Caco-2 (cell line): ENCODE data around the gene ARHGEF40. TPM values are rescaled to one million over a fixed set of nuclear protein-coding genes. Genes with fewer than 3 reads are reported as not detected.

Source experiments
- BruUV-seq: library from RNA; stranded (reverse); fragments of 400-500 nt; replicated peaks from 2 replicates; lab custom pipeline; 2021; lab: Mats Ljungman, UMichigan
- CTCF ChIA-PET: fragments of 300-600 bp; sonication (Branson Sonifier 250); formaldehyde crosslinking; loops from one replicate; lab custom pipeline; 2022; ENCODE audit warnings: antibody characterized with exemption; lab: Charles Lee
- POLR2A ChIA-PET: fragments of 300-600 bp; sonication (Branson Sonifier 250); formaldehyde crosslinking; loops from one replicate; lab custom pipeline; 2022; ENCODE audit warnings: antibody characterized with exemption; lab: Charles Lee
- DNase-seq, 2 experiments: peaks; one replicate each; pipeline versions ENCODE4 v3.0.0 to v3.0.0-alpha.2; 2020 to 2022
- H3K27me3 ChIP-seq: replicated peaks from 2 replicates; pipeline ENCODE4 v1.6.0; 2011; ENCODE audit warnings: low read length; ENCODE audit not compliant: control insufficient read depth, insufficient read depth
- H3K36me3 ChIP-seq: 2 replicates; pipeline ENCODE4 v1.5.1; 2011; ENCODE audit warnings: low read length; ENCODE audit not compliant: control insufficient read depth, insufficient read depth
- H3K4me1 ChIP-seq: fragments of 250-450 bp; sonication (Bioruptor Pico); 2 replicates; pipeline ENCODE4 v1.5.1; 2020; ENCODE audit warnings: mild to moderate bottlenecking
- H3K4me3 ChIP-seq: 2 replicates; pipeline ENCODE4 v1.5.1; 2011; ENCODE audit warnings: low read depth, mild to moderate bottlenecking, control low read depth, low read length
- H3K9me3 ChIP-seq: fragments of 250-450 bp; sonication (Bioruptor Pico); 2 replicates; pipeline ENCODE4 v1.5.1; 2020; ENCODE audit warnings: mild to moderate bottlenecking, moderate library complexity
- H3K27ac Mint-ChIP-seq: one replicate; pipeline ENCODE4 v1.8.0; 2022; ENCODE audit warnings: mixed read lengths; ENCODE audit not compliant: unreplicated experiment
- H3K27me3 Mint-ChIP-seq: one replicate; pipeline ENCODE4 v1.8.0; 2022; ENCODE audit warnings: mixed read lengths; ENCODE audit not compliant: insufficient read depth, unreplicated experiment
- H3K36me3 Mint-ChIP-seq: one replicate; pipeline ENCODE4 v1.8.0; 2022; ENCODE audit warnings: mild to moderate bottlenecking, mixed read lengths; ENCODE audit not compliant: insufficient read depth, unreplicated experiment
- H3K4me1 Mint-ChIP-seq: one replicate; pipeline ENCODE4 v1.8.0; 2022; ENCODE audit warnings: low read depth, mixed read lengths; ENCODE audit not compliant: unreplicated experiment
- H3K4me3 Mint-ChIP-seq: one replicate; pipeline ENCODE4 v1.8.0; 2022; ENCODE audit warnings: mild to moderate bottlenecking, moderate library complexity, mixed read lengths; ENCODE audit not compliant: unreplicated experiment
- H3K9me3 Mint-ChIP-seq: one replicate; pipeline ENCODE4 v1.8.0; 2022; ENCODE audit warnings: mixed read lengths; ENCODE audit not compliant: unreplicated experiment
- intact Hi-C: fragments of 100-400 bp; cut with micrococcal nuclease; formaldehyde crosslinking; loops from one replicate; pipeline ENCODE4 v1.10.0; 2022; ENCODE audit not compliant: unreplicated experiment
- total RNA-seq: library from RNA; stranded (reverse); gene quantifications from 2 replicates; pipeline ENCODE4 v1.2.3, GENCODE V29; 2022
- TF ChIP-seq, protein P1 (sequence below), 2 experiments: fragments of 200-600 bp in 1 of 2; IDR thresholded peaks; 1 replicate in 1 of 2; 2 replicates in 1 of 2; pipeline versions ENCODE4 v1.5.1 to v1.8.0; 2011 to 2022; ENCODE audit warnings: antibody characterized with exemption in 1 of 2, control low read depth in 1 of 2, inconsistent platforms in 1 of 2, low read depth in 1 of 2, low read length in 1 of 2, mild to moderate bottlenecking in 1 of 2, moderate library complexity in 1 of 2; ENCODE audit not compliant: insufficient read depth in 1 of 2, severe bottlenecking in 1 of 2, unreplicated experiment in 1 of 2

Gene ARHGEF40
- total RNA-seq, 1 experiment from 2014 or later = 7.1 TPM

DNA sequence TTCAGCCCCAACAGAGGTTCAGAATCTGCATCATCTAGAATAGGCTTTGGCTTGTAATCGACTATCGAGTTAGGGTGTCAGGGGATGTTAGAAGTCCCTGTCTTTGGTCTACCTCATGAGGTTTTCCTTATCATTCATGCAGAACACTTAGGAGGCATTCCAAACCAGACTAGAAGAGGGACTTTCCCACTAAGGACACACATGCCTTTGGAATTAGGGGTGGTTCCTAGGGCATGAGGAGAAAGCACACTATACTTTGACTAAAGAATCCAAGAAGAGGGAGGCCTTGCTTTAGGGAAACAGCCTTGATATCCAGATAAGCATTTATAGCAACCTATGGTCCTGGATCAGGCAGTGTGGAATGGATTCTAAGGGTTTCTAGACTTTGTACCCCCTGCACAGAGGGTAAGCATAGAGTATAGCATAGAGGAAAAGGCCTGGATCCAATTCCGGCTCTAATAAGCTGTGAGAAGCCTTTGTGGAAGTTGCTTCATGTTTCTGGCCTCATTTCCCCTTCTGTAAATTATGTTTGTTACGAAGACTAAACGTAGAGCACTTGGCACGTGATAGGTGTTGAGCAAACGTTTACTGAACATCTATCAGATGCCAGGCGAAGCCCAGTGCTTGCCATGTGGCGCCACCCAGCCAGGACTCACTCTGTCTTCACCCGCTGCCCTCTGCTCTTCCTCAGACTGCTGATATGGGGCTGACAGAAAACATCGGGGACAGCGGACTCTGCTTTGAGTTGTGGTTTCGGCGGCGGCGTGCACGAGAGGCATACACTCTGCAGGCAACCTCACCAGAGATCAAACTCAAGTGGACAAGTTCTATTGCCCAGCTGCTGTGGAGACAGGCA, 15.1 kb downstream of the ARHGEF40 start:
- H3K4me3 ChIP-seq = no peak overlapping the region
- peaks cover 2% of the 10 kb centered on the region; the same call in 1 of the 2 replicates for H3K36me3 ChIP-seq
- CTCF ChIA-PET = interaction anchor here (1.1 to 2.1 kb wide), 2 partner anchors 9 to 17 kb away, joined by 3 to 6 read pairs; no protein-coding TSS in a partner anchor
- BruUV-seq = no TSS peak
- DNase-seq = no peak
- Mint-ChIP-seq H3K27me3 (no peaks in the 10 kb centered on the region), H3K27ac (no peak overlapping the region), H3K36me3 (peaks cover 17% of the 10 kb centered on the region), H3K9me3 (no peaks in the 10 kb centered on the region), H3K4me3 (no peak overlapping the region), H3K4me1 (peaks cover 8% of the 10 kb centered on the region)
- intact Hi-C loops = no loop called here
- no peaks in the 10 kb centered on the region; the same call in 1 of the 2 replicates for H3K4me1 ChIP-seq
- H3K27me3 ChIP-seq = no peaks in the 10 kb centered on the region
- POLR2A ChIA-PET = no interaction called here
- no peaks in the 10 kb centered on the region for H3K9me3 ChIP-seq
- TF ChIP-seq, protein P1, sequence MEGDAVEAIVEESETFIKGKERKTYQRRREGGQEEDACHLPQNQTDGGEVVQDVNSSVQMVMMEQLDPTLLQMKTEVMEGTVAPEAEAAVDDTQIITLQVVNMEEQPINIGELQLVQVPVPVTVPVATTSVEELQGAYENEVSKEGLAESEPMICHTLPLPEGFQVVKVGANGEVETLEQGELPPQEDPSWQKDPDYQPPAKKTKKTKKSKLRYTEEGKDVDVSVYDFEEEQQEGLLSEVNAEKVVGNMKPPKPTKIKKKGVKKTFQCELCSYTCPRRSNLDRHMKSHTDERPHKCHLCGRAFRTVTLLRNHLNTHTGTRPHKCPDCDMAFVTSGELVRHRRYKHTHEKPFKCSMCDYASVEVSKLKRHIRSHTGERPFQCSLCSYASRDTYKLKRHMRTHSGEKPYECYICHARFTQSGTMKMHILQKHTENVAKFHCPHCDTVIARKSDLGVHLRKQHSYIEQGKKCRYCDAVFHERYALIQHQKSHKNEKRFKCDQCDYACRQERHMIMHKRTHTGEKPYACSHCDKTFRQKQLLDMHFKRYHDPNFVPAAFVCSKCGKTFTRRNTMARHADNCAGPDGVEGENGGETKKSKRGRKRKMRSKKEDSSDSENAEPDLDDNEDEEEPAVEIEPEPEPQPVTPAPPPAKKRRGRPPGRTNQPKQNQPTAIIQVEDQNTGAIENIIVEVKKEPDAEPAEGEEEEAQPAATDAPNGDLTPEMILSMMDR (IDR thresholded peaks at IDR 0.05; ENCODE audit: insufficient read depth in 1 of 2, low read depth in 1 of 2, low read length in 1 of 2, severe bottlenecking in 1 of 2, unreplicated experiment in 1 of 2) = no peak

DNA sequence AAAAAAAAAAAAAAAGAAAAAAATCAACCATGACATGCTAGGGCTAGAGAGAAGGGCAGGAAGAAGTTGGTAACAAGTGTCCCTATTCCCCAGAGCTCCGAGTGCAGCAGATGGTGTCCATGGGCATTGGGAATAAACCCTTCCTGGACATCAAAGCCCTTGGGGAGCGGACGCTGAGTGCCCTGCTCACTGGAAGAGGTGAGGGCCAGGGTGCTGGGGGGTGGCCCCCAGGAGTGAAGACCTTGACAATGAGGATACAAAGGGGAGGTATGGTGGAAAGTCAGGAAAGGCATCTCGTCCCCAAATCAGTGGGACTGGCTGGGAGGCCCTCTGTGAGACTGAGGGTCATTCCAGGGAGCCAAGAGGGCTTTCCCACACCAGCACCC, 16.8 kb downstream of the ARHGEF40 start:
- Mint-ChIP-seq H3K9me3 (no peaks in the 10 kb centered on the region), H3K36me3 (peaks cover 20% of the 10 kb centered on the region), H3K27ac (no peak overlapping the region), H3K4me1 (peaks cover 8% of the 10 kb centered on the region), H3K27me3 (no peaks in the 10 kb centered on the region), H3K4me3 (no peak overlapping the region)
- Histone ChIP-seq H3K27me3 (no peaks in the 10 kb centered on the region), H3K4me3 (no peak overlapping the region), H3K36me3 (peaks cover 2% of the 10 kb centered on the region), H3K4me1 (no peaks in the 10 kb centered on the region; the same call in 1 of the 2 replicates), H3K9me3 (no peaks in the 10 kb centered on the region)
- ChIA-PET CTCF (interaction anchor here (0.8 to 1.1 kb wide), 2 partner anchors 18 kb away, joined by 3 to 5 read pairs; no protein-coding TSS in a partner anchor), POLR2A (interaction anchor here (0.7 kb wide), 1 partner anchor 90 kb away, joined by 3 read pairs; no protein-coding TSS in a partner anchor)
- TF ChIP-seq, protein P1 (IDR thresholded peaks at IDR 0.05; ENCODE audit: insufficient read depth in 1 of 2, low read depth in 1 of 2, low read length in 1 of 2, severe bottlenecking in 1 of 2, unreplicated experiment in 1 of 2) = no peak
- no TSS peak for BruUV-seq
- intact Hi-C loops = no loop called here
- no peak for DNase-seq

DNA sequence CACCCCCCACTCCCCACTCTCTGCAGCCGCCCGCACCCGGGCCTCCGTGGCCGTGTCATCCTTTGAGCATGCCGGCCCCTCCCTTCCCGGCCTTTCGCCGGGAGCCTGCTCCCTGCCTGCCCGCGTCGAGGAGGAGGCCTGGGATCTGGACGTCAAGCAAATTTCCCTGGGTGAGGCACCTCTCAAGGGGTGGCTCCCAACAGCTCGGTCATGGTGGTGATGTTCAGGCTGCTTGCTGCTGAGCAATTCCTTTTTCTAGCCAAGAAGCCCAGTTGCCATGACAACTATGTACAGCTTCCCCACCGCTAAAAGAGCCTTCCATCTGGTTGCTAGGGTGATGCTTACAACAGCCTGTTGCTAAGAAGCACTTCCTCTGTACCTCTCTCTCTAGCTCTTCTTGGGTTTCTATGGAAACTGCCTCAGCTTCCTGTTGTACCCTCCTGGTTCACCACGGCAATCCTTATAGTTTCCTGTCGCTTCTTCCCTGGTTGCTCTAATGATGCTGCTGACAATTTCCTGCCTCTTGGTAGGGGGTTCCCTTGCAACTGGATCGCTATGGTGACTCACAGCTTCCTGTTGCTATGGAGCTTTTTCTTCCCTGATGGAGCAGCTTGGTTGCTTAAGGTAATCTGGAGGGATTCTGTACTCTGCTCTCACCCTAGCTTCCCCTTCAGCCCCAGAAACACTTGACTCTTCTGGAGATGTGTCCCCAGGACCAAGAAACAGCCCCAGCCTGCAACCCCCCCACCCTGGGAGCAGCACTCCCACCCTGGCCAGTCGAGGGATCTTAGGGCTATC, 17.4 kb downstream of the ARHGEF40 start:
- no peak overlapping the region for H3K4me3 ChIP-seq
- intact Hi-C loops = no loop called here
- peaks cover 4% of the 10 kb centered on the region for H3K36me3 ChIP-seq
- ChIA-PET POLR2A (interaction anchor here (0.7 kb wide), 1 partner anchor 90 kb away, joined by 3 read pairs; no protein-coding TSS in a partner anchor), CTCF (interaction anchor here (0.6 to 1.7 kb wide), 5 partner anchors 10 to 369 kb away, joined by 3 to 5 read pairs (median 3); no protein-coding TSS in a partner anchor)
- no peaks in the 10 kb centered on the region for H3K27me3 ChIP-seq
- Mint-ChIP-seq H3K27me3 (no peaks in the 10 kb centered on the region), H3K9me3 (no peaks in the 10 kb centered on the region), H3K27ac (no peak overlapping the region), H3K4me1 (peaks cover 8% of the 10 kb centered on the region), H3K36me3 (peaks cover 24% of the 10 kb centered on the region), H3K4me3 (no peak overlapping the region)
- DNase-seq = no peak
- no peaks in the 10 kb centered on the region; the same call in 1 of the 2 replicates for H3K4me1 ChIP-seq
- BruUV-seq = no TSS peak
- H3K9me3 ChIP-seq = no peaks in the 10 kb centered on the region
- TF ChIP-seq, protein P1 (IDR thresholded peaks at IDR 0.05; ENCODE audit: insufficient read depth in 1 of 2, low read depth in 1 of 2, low read length in 1 of 2, severe bottlenecking in 1 of 2, unreplicated experiment in 1 of 2) = no peak
